Aorta (tissue), 5 donors: Measurements from ENCODE around the gene AGAP1. TPM values are rescaled to one million over a fixed set of nuclear protein-coding genes. Genes with fewer than 3 reads are reported as not detected.

Experiments
- ATAC-seq: fragments of 200-7000 bp; cut with Tn5 transposase; one replicate; pipeline ENCODE4 v1.9.1; 2022; ENCODE audit warnings: moderate library complexity; ENCODE audit not compliant: low FRiP score
- DNase-seq, 2 donors: peaks; one replicate each; pipeline ENCODE4 v3.0.0-alpha.2; 2020
- H3K27ac ChIP-seq, 2 donors: one replicate each; pipeline ENCODE4 v1.5.1; 2013; ENCODE audit warnings: low read length in 2 of 2, mild to moderate bottlenecking in 2 of 2, moderate library complexity in 2 of 2, control low read depth in 1 of 2, inconsistent platforms in 1 of 2, low read depth in 1 of 2
- H3K27me3 ChIP-seq, 2 donors: one replicate each; pipeline ENCODE4 v1.6.1; 2013; ENCODE audit warnings: control low read depth in 1 of 2, low read length in 1 of 2, mild to moderate bottlenecking in 1 of 2, moderate library complexity in 1 of 2; ENCODE audit not compliant: insufficient read depth in 2 of 2, control insufficient read depth in 1 of 2
- H3K36me3 ChIP-seq, 2 donors: one replicate each; pipeline ENCODE4 v1.6.1; 2013; ENCODE audit warnings: control low read depth in 1 of 2, low read length in 1 of 2, mild to moderate bottlenecking in 1 of 2; ENCODE audit not compliant: insufficient read depth in 2 of 2, control insufficient read depth in 1 of 2
- H3K4me1 ChIP-seq, 2 donors: one replicate each; pipeline ENCODE4 v1.6.1; 2013; ENCODE audit warnings: low read length in 2 of 2, control low read depth in 1 of 2, mild to moderate bottlenecking in 1 of 2, moderate library complexity in 1 of 2; ENCODE audit not compliant: insufficient read depth in 2 of 2, control insufficient read depth in 1 of 2
- H3K4me3 ChIP-seq, 2 donors: one replicate each; pipeline ENCODE4 v1.5.1; 2013; ENCODE audit warnings: low read length in 2 of 2, control low read depth in 1 of 2, mild to moderate bottlenecking in 1 of 2
- H3K9me3 ChIP-seq: one replicate; pipeline ENCODE4 v1.6.1; 2013; ENCODE audit warnings: mild to moderate bottlenecking, low read length; ENCODE audit not compliant: control insufficient read depth
- WGBS, 2 donors: extraction: QIAGEN DNeasy Blood & Tissue Kit; methylation state at CpG; one replicate each; pipeline ENCODE4 v1.1.7; 2013; 5-methylcytosine and 5-hydroxymethylcytosine counted together
- intact Hi-C, 2 donors: fragments of 100-400 bp; cut with DNase I; formaldehyde crosslinking; loops; one replicate each; pipeline versions ENCODE4 v1.14.2 to v1.15.0; 2022
- polyA plus RNA-seq, 2 donors: library from polyadenylated mRNA; stranded (reverse); fragments of 200-250 nt; gene quantifications; one replicate each; pipeline ENCODE4 v1.2.3, GENCODE V29; 2013
- total RNA-seq, 2 donors: library from RNA; stranded (reverse); fragmentation: NEBNext Ultra II Directional; extraction: Animal tissue kit (Norgen Biotek cat#: 25700); gene quantifications; one replicate each; pipeline ENCODE4 v1.2.1, GENCODE V29; 2021
- donor health status: healthy with polysubstance abuse.
- donor health status: Bipolar disorder and iron deficiency.
- donor health status: DM: no; HTN: no; CAD: no.
- donor health status: DM: no; HTN: no; CAD: no.
- donor health status: DM: yes; HTN: yes; CAD: no.

The AGAP1 gene
- total and polyA plus RNA-seq, 4 donors = 3.0 to 32.7 (median 12.7) TPM

DNA sequence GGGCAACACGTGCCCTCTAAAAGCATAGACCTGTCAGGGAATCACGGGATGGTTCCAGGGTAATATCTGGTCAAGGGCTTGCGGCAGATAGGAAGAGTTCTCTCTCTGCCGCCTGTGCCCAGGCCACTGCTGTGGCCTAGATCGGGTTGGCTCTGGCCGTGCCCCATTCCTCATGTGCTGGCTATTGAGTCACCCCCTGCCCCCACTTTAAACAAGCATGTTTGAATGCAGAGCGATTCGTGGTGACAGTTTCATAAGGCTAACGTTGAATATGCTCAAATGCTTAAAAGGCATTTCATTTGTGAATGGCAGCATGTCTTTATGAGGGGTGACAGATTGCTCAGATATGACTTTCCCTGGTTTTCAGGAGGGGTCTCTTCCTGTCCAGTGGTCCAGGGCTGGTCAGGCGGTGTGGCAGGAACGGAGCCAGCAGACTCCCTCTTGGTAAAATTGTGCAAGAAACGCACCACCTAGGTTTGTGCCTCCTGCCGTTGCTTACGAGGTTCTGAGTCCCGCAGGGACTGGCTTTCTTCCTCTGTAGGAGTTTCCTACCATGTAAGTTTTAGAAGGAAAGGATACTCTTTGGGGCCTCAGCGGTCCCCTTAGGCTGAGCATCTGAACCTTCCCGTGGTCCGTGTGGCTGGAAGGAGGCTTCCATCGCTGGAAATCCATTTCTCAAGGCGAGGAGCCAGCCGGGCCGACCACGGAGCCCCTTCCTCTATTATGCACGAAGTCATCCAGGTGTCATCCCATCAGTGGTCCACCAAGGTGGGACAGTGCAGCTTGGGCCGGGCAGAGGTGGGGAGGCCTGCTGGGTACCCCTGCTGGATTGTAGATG, 50.2 kb downstream of the AGAP1 start:
- H3K36me3 ChIP-seq = no peaks in the 10 kb centered on the region
- ATAC-seq = no peak
- WGBS, 2 donors = 91 to 95% methylated on average over 25 of the region's 25 CpGs

DNA sequence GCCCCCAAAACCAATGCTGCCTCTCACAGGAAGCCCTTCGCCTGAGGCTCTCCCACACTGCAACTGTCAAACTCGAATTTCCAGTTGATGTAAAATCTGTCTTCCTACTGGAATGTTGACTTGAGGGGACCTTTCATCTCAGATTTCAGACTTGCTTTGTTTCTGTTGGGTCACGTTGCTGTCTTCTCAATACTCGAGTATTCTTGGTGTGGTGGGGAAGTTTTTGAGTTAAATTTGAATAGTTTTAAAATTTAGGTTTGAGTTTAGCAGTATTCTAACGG, 50.8 kb downstream of the AGAP1 start:
- Histone ChIP-seq H3K4me1 (no peaks in the 10 kb centered on the region), H3K27ac (no peak overlapping the region), H3K27me3 (no peaks in the 10 kb centered on the region), H3K9me3 (no peaks in the 10 kb centered on the region), H3K36me3 (no peaks in the 10 kb centered on the region), H3K4me3 (no peak overlapping the region)
- 84 to 86% methylated on average over 5 of the region's 5 CpGs for WGBS, 2 donors
- intact Hi-C loops = no loop called here
- ATAC-seq (no peak), DNase-seq (no peak)

More for the DNA sequence above, 50.2 kb downstream of the AGAP1 start:
- DNase-seq = no peak
- intact Hi-C loops = no loop called here
- Histone ChIP-seq H3K4me3 (no peak overlapping the region), H3K27me3 (no peaks in the 10 kb centered on the region), H3K27ac (no peak overlapping the region), H3K9me3 (no peaks in the 10 kb centered on the region), H3K4me1 (no peaks in the 10 kb centered on the region)

DNA sequence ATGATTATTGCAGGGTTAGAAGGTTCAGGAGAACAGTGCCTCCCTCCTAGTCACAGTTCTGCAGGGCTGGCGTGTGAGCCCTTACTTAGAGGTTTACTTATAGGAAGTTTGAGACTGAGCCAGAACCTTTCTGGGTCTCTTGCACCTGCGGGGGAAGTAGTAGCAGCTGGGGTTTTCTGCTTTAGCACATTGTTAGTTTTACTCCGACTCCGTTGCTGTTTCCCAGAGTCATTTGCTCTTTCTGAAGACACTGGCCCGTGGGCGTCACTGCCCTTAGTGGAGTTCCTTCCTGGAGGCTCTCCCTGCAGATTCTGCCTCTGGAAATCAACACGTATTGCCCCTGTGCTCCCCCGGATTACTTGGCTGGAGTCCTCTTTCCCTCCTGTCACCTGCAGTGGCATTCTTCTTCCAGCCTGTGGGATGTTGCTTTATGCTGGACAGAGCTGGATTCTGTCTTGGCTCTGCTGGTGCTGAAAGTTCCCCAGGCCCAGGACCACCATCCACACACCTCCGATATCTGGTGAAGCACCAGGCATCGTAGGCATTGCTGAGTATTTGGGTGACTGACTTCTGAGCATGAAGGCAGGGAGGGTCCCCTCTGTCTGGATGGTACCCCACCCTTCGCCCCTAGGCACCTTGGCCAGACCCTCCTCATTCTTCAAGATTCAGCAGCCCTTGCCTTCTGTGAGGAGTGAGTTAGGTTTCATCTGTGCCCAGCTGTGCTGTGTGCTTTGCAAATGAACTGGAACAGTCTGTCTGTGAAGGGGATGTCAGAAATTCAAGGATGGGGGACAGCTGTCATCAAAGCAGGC, 51.7 kb downstream of the AGAP1 start:
- no peaks in the 10 kb centered on the region for H3K27me3 ChIP-seq
- no peaks in the 10 kb centered on the region for H3K4me1 ChIP-seq
- no peaks in the 10 kb centered on the region for H3K36me3 ChIP-seq
- DNase-seq = peak in 1 of 2 donors; percentile 26
- WGBS, 2 donors = 80 to 81% methylated on average over 11 of the region's 11 CpGs
- no peak overlapping the region for H3K4me3 ChIP-seq
- intact Hi-C loops = no loop called here
- ATAC-seq = no peak
- H3K27ac ChIP-seq = no peak overlapping the region
- no peaks in the 10 kb centered on the region for H3K9me3 ChIP-seq

DNA sequence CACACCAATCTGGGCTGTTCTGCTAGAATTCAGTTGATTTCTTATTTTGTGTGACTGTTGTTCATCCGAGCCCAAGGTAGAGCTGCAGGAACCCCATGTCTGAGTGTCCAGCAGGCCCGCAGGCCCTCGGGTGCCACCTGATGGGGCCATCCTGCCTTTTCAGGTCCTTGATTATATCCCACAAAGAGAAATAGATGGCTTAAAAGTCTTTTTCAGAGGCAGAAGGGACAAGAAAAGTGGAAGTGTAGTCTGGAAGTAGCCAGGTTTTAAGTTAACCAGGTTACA, 52.2 kb downstream of the AGAP1 start:
- intact Hi-C loops = no loop called here
- WGBS, 2 donors = 94 to 95% methylated on average over 3 of the region's 3 CpGs
- Histone ChIP-seq H3K36me3 (no peaks in the 10 kb centered on the region), H3K4me3 (no peak overlapping the region), H3K4me1 (no peaks in the 10 kb centered on the region), H3K27ac (no peak overlapping the region), H3K27me3 (no peaks in the 10 kb centered on the region), H3K9me3 (no peaks in the 10 kb centered on the region)
- DNase-seq = no peak
- ATAC-seq = no peak

DNA sequence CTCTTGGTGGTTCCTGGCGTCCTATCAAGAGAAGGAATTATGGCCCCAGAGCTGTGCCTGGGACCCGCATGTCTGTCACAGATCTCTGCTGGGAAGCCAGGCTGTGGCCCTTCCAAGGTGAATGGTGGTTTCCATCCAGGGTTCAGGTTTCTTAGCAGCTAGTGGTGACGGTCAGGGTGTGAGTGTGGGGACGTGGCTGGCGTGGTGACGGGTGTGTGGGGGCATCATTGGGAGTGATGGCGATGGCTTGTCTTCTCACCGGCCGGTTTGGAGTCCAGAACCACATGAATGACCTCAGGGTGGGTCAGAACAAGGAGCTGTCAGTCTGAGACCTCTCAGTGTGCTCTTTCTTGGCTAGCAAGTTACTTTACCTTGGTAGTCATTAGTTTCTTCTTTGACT, 52.6 kb downstream of the AGAP1 start:
- DNase-seq = peak in 1 of 2 donors; percentile 20

DNA sequence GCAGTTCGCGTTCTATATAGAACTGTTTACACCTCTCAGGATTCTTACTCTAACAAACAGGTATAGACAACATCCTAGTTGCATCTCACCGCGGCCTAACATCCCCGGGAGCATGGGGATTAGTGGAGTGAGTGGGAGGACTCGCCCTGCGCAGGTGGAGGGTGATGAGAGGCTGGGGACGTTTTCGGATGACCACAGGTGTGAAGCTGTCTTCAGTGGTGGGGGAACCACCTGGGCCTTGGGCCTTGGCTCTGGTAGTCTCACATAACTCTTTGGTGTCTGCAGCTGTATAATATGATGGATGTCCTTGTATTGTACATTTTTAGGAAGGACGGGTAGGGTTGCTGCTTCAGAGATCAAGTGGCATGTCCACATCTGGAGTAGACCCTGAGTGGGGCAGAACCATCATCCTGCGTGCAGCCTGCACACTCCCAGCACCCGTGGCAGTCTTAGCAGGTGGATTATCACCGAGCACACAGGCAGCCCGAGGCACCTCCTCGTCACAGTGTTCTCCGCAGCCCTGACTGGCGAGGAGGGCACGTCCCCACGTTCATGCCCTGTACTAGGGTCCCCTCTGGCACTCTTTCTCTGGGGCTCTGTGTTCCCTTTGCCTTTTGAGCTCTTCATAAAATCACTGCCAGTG, 56.0 kb downstream of the AGAP1 start:
- no peaks in the 10 kb centered on the region for H3K9me3 ChIP-seq
- intact Hi-C loops = no loop called here
- no peak overlapping the region for H3K4me3 ChIP-seq
- ATAC-seq (no peak), DNase-seq (peak in 1 of 2 donors; percentile 57)
- H3K27me3 ChIP-seq = no peaks in the 10 kb centered on the region
- 95% methylated on average over 19 of the region's 19 CpGs for WGBS, 2 donors
- H3K36me3 ChIP-seq = no peaks in the 10 kb centered on the region
- H3K4me1 ChIP-seq = no peaks in the 10 kb centered on the region
- no peak overlapping the region for H3K27ac ChIP-seq

More for the DNA sequence above, 52.6 kb downstream of the AGAP1 start:
- Histone ChIP-seq H3K27me3 (no peaks in the 10 kb centered on the region), H3K9me3 (no peaks in the 10 kb centered on the region), H3K4me1 (no peaks in the 10 kb centered on the region), H3K36me3 (no peaks in the 10 kb centered on the region), H3K4me3 (no peak overlapping the region), H3K27ac (no peak overlapping the region)
- intact Hi-C loops = no loop called here
- 89 to 90% methylated on average over 9 of the region's 9 CpGs for WGBS, 2 donors
- no peak for ATAC-seq

DNA sequence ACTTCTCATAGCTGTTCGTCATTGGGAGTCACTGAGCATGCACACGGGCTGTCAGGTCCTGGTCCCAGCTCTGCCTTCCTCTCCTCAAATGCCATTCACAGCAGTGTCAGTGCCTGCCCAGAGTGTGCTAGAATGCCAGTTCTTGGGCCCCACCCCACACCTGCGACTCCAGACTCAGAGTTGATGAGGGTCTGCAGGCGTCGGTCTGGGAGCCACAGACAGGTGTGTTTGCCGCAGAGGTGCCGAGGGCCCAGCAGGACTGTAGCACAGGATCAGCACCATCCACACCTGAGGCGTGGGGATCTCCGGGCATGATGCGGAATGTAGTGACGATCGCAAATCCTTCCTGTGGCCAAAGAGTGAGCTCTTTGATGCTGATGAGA, 56.5 kb downstream of the AGAP1 start:
- DNase-seq (no peak), ATAC-seq (no peak)
- intact Hi-C loops = no loop called here
- H3K4me1 ChIP-seq = no peaks in the 10 kb centered on the region
- H3K36me3 ChIP-seq = no peaks in the 10 kb centered on the region
- no peaks in the 10 kb centered on the region for H3K9me3 ChIP-seq
- no peak overlapping the region for H3K4me3 ChIP-seq
- H3K27me3 ChIP-seq = no peaks in the 10 kb centered on the region
- 96% methylated on average over 12 of the region's 12 CpGs for WGBS, 2 donors
- no peak overlapping the region for H3K27ac ChIP-seq

DNA sequence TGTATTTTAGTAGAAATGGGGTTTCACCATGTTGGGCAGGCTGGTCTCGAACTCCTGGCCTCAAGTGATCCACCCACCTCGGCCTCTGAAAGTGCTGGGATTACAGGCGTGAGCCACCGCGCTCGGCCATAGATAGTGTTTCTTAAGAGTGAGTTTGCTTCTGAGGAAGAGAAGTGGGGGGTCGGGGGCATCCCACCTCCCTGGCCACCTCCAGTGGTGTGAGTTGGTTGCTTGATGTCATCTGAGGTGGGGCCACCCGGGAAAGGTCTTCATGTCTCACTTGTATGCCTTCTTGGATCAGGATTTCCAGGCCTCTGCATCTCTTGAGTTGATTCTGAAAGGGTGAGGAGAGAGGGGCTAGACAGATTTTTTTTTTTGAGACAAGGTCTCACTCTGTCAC, 57.1 kb downstream of the AGAP1 start:
- no peaks in the 10 kb centered on the region for H3K9me3 ChIP-seq
- no peak for ATAC-seq
- intact Hi-C loops = no loop called here
- H3K27ac ChIP-seq = no peak overlapping the region
- no peaks in the 10 kb centered on the region for H3K4me1 ChIP-seq
- H3K4me3 ChIP-seq = no peak overlapping the region
- 94 to 97% methylated on average over 8 of the region's 8 CpGs for WGBS, 2 donors
- H3K36me3 ChIP-seq = no peaks in the 10 kb centered on the region
- H3K27me3 ChIP-seq = no peaks in the 10 kb centered on the region
- DNase-seq = no peak
